ENCODE results near the gene KCNJ10.
A peak's percentile ranks its signal among the peaks of the same experiment; 100 is the strongest.

Gene KCNJ10

GRCh38 chr1:160075836-160076235 is 5.9 kb upstream of the KCNJ10 start:
- no peak overlapping the region for H3K18ac ChIP-seq (ENCODE audit: low read length)
- H2BK120ac ChIP-seq (ENCODE audit: low read depth, low read length): no peak overlapping the region
- H3K4ac ChIP-seq (ENCODE audit: low read length): no peak overlapping the region
- H3K27ac ChIP-seq (replicated peaks; ENCODE audit: low read length): no peak overlapping the region
- H2BK12ac ChIP-seq (ENCODE audit: low read length): no peak overlapping the region
- DNase-seq (ENCODE audit: low spot score): no peak
- peaks cover 0 to 1% of the 10 kb centered on the region in 2 donors for H3K4me1 ChIP-seq (ENCODE audit: control insufficient read depth in 2 of 2, insufficient read depth in 1 of 2, low read depth in 1 of 2, low read length in 2 of 2)
- no peak overlapping the region for H2BK15ac ChIP-seq (ENCODE audit: low read length)
- no peak overlapping the region for H3K14ac ChIP-seq (ENCODE audit: low read length)
- no peak overlapping the region for H4K91ac ChIP-seq (ENCODE audit: low read depth, low read length, poor library complexity)
- no peak overlapping the region for H3K4me2 ChIP-seq (ENCODE audit: insufficient read depth, low read length, poor library complexity, severe bottlenecking)
- H2AK5ac ChIP-seq (ENCODE audit: low read depth, low read length): no peak overlapping the region
- no peak overlapping the region for H2BK5ac ChIP-seq (ENCODE audit: low read length)
- no peak overlapping the region for H3K23ac ChIP-seq (ENCODE audit: low read depth, low read length, poor library complexity)
- no peaks in the 10 kb centered on the region for H3K36me3 ChIP-seq (replicated peaks in 1 of 2; ENCODE audit: control insufficient read depth in 2 of 2, insufficient read depth in 2 of 2, low read length in 2 of 2)
- H3K4me3 ChIP-seq (ENCODE audit: low read length in 2 of 2): no peak overlapping the region
- no peak overlapping the region for H3K9ac ChIP-seq (ENCODE audit: low read depth, low read length, poor library complexity)
- H4K8ac ChIP-seq (ENCODE audit: low read depth, low read length): no peak overlapping the region
- H3K79me1 ChIP-seq (ENCODE audit: low read depth, low read length): no peaks in the 10 kb centered on the region
- peaks cover 0 to 68% (median 10%) of the 10 kb centered on the region in 3 experiments for H3K27me3 ChIP-seq (ENCODE audit: control insufficient read depth in 3 of 3, insufficient read depth in 3 of 3, low read depth in 1 of 3, low read length in 3 of 3)
- H3K9me3 ChIP-seq (replicated peaks in 1 of 2; ENCODE audit: control insufficient read depth in 2 of 2, insufficient read depth in 1 of 2, low read depth in 1 of 2, low read length in 2 of 2): peaks cover 0 to 2% of the 10 kb centered on the region in 2 donors
- H2AFZ ChIP-seq (ENCODE audit: low read length): no peak overlapping the region
- WGBS, 2 donors (ENCODE audit: extremely low coverage in 2 of 2, insufficient read length in 2 of 2, insufficient replicate concordance in 1 of 2): no CpG with 5 or more reads among the region's 2 CpGs

DNA sequence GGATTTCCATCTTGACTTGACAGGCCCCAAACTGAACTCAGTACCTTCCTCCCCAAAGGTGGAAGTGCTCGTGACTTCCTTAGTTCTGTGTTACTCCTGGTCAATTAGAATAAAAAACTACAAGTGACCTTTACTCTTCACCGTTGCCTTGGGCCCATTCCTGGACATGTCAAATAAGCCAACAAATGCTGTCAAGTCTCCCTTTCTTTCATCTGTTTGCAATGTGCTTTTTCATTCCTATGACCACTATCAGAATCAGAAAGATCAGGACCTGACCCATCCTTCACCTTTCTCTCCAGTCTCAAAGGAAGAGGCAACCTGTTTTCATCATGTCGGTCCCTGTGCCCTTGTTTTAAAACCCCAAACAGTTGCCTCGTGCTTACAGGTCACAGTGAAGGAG is 4.9 kb upstream of the KCNJ10 start:
- Histone ChIP-seq H3K4me1 (ENCODE audit: control insufficient read depth in 2 of 2, insufficient read depth in 1 of 2, low read depth in 1 of 2, low read length in 2 of 2) (peaks cover 0 to 5% of the 10 kb centered on the region in 2 donors), H3K9me3 (replicated peaks in 1 of 2; ENCODE audit: control insufficient read depth in 2 of 2, insufficient read depth in 1 of 2, low read depth in 1 of 2, low read length in 2 of 2) (peaks cover 0 to 2% of the 10 kb centered on the region in 2 donors), H3K36me3 (replicated peaks in 1 of 2; ENCODE audit: control insufficient read depth in 2 of 2, insufficient read depth in 2 of 2, low read length in 2 of 2) (no peaks in the 10 kb centered on the region), H3K27ac (replicated peaks; ENCODE audit: low read length) (no peak overlapping the region), H3K18ac (ENCODE audit: low read length) (no peak overlapping the region), H2AK5ac (ENCODE audit: low read depth, low read length) (no peak overlapping the region), H3K9ac (ENCODE audit: low read depth, low read length, poor library complexity) (no peak overlapping the region), H2AFZ (ENCODE audit: low read length) (no peak overlapping the region), H2BK12ac (ENCODE audit: low read length) (no peak overlapping the region), H2BK5ac (ENCODE audit: low read length) (no peak overlapping the region), H4K8ac (ENCODE audit: low read depth, low read length) (no peak overlapping the region), H3K4me3 (ENCODE audit: low read length in 2 of 2) (no peak overlapping the region), H2BK15ac (ENCODE audit: low read length) (no peak overlapping the region), H4K91ac (ENCODE audit: low read depth, low read length, poor library complexity) (no peak overlapping the region), H3K14ac (ENCODE audit: low read length) (no peak overlapping the region), H2BK120ac (ENCODE audit: low read depth, low read length) (no peak overlapping the region), H3K4me2 (ENCODE audit: insufficient read depth, low read length, poor library complexity, severe bottlenecking) (no peak overlapping the region), H3K4ac (ENCODE audit: low read length) (no peak overlapping the region), H3K27me3 (ENCODE audit: control insufficient read depth in 3 of 3, insufficient read depth in 3 of 3, low read depth in 1 of 3, low read length in 3 of 3) (peaks cover under 1 to 64% (median 4%) of the 10 kb centered on the region in 3 experiments), H3K23ac (ENCODE audit: low read depth, low read length, poor library complexity) (no peak overlapping the region), H3K79me1 (ENCODE audit: low read depth, low read length) (no peaks in the 10 kb centered on the region)
- DNase-seq (ENCODE audit: low spot score): no peak
- WGBS, 2 donors (ENCODE audit: extremely low coverage in 2 of 2, insufficient read length in 2 of 2, insufficient replicate concordance in 1 of 2): no CpG with 5 or more reads among the region's 4 CpGs

DNA sequence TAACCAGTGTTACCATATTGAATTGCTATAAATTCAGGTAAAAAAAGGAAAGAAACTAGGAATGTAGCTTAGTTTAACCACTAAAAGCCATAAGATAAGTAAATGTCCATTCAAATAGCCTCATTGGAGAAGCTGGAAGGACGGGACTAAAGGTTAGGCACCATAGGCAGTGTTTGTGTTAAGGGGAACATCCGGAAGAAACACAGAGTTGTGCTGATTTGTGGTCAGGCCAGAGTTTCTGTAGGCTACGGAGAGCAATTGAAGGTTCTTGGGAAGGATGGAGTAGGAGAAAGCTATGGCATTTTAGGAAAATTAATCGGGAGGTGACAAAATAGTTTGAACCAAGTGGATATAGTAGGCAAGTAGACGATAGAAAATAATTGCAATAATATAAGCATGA is 1.3 kb upstream of the KCNJ10 start:
- Histone ChIP-seq H2AK5ac (ENCODE audit: low read depth, low read length) (no peak overlapping the region), H3K18ac (ENCODE audit: low read length) (no peak overlapping the region), H3K79me1 (ENCODE audit: low read depth, low read length) (no peaks in the 10 kb centered on the region), H3K4me1 (ENCODE audit: control insufficient read depth in 2 of 2, insufficient read depth in 1 of 2, low read depth in 1 of 2, low read length in 2 of 2) (peaks cover 9 to 16% of the 10 kb centered on the region in 2 donors), H2BK120ac (ENCODE audit: low read depth, low read length) (no peak overlapping the region), H3K14ac (ENCODE audit: low read length) (no peak overlapping the region), H2BK12ac (ENCODE audit: low read length) (no peak overlapping the region), H4K8ac (ENCODE audit: low read depth, low read length) (no peak overlapping the region), H3K4me3 (ENCODE audit: low read length in 2 of 2) (no peak overlapping the region), H3K4ac (ENCODE audit: low read length) (no peak overlapping the region), H2BK15ac (ENCODE audit: low read length) (no peak overlapping the region), H2AFZ (ENCODE audit: low read length) (no peak overlapping the region), H3K23ac (ENCODE audit: low read depth, low read length, poor library complexity) (no peak overlapping the region), H3K27ac (replicated peaks; ENCODE audit: low read length) (no peak overlapping the region), H3K4me2 (ENCODE audit: insufficient read depth, low read length, poor library complexity, severe bottlenecking) (no peak overlapping the region), H3K9ac (ENCODE audit: low read depth, low read length, poor library complexity) (no peak overlapping the region), H3K36me3 (replicated peaks in 1 of 2; ENCODE audit: control insufficient read depth in 2 of 2, insufficient read depth in 2 of 2, low read length in 2 of 2) (no peaks in the 10 kb centered on the region), H3K9me3 (replicated peaks in 1 of 2; ENCODE audit: control insufficient read depth in 2 of 2, insufficient read depth in 1 of 2, low read depth in 1 of 2, low read length in 2 of 2) (peaks cover 0 to 2% of the 10 kb centered on the region in 2 donors), H3K27me3 (ENCODE audit: control insufficient read depth in 3 of 3, insufficient read depth in 3 of 3, low read depth in 1 of 3, low read length in 3 of 3) (peaks cover 4 to 87% (median 14%) of the 10 kb centered on the region in 3 experiments), H2BK5ac (ENCODE audit: low read length) (no peak overlapping the region), H4K91ac (ENCODE audit: low read depth, low read length, poor library complexity) (no peak overlapping the region)
- no peak for DNase-seq (ENCODE audit: low spot score)
- WGBS, 2 donors (ENCODE audit: extremely low coverage in 2 of 2, insufficient read length in 2 of 2, insufficient replicate concordance in 1 of 2): no CpG with 5 or more reads among the region's 5 CpGs

GRCh38 chr1:160070243-160071163 is 543 bp upstream of the KCNJ10 start:
- Histone ChIP-seq H2AFZ (ENCODE audit: low read length) (peak overlapping the region; percentile 97), H3K36me3 (replicated peaks in 1 of 2; ENCODE audit: control insufficient read depth in 2 of 2, insufficient read depth in 2 of 2, low read length in 2 of 2) (no peaks in the 10 kb centered on the region), H2BK5ac (ENCODE audit: low read length) (no peak overlapping the region), H3K4me3 (ENCODE audit: low read length in 2 of 2) (peak overlapping the region; percentile 63 to 81), H3K4me1 (ENCODE audit: control insufficient read depth in 2 of 2, insufficient read depth in 1 of 2, low read depth in 1 of 2, low read length in 2 of 2) (peaks cover 9 to 16% of the 10 kb centered on the region in 2 donors), H3K27ac (replicated peaks; ENCODE audit: low read length) (no peak overlapping the region), H3K4me2 (ENCODE audit: insufficient read depth, low read length, poor library complexity, severe bottlenecking) (peak overlapping the region; percentile 86), H3K4ac (ENCODE audit: low read length) (no peak overlapping the region), H3K9ac (ENCODE audit: low read depth, low read length, poor library complexity) (no peak overlapping the region), H2AK5ac (ENCODE audit: low read depth, low read length) (no peak overlapping the region), H2BK120ac (ENCODE audit: low read depth, low read length) (no peak overlapping the region), H4K8ac (ENCODE audit: low read depth, low read length) (no peak overlapping the region), H3K9me3 (replicated peaks in 1 of 2; ENCODE audit: control insufficient read depth in 2 of 2, insufficient read depth in 1 of 2, low read depth in 1 of 2, low read length in 2 of 2) (peaks cover 0 to 2% of the 10 kb centered on the region in 2 donors), H2BK12ac (ENCODE audit: low read length) (no peak overlapping the region), H3K79me1 (ENCODE audit: low read depth, low read length) (no peaks in the 10 kb centered on the region), H3K27me3 (ENCODE audit: control insufficient read depth in 3 of 3, insufficient read depth in 3 of 3, low read depth in 1 of 3, low read length in 3 of 3) (peaks cover 4 to 87% (median 14%) of the 10 kb centered on the region in 3 experiments), H3K23ac (ENCODE audit: low read depth, low read length, poor library complexity) (no peak overlapping the region), H2BK15ac (ENCODE audit: low read length) (no peak overlapping the region), H3K18ac (ENCODE audit: low read length) (no peak overlapping the region), H3K14ac (ENCODE audit: low read length) (no peak overlapping the region), H4K91ac (ENCODE audit: low read depth, low read length, poor library complexity) (no peak overlapping the region)
- DNase-seq (ENCODE audit: low spot score): peak; percentile 75
- no CpG with 5 or more reads among the region's 46 CpGs for WGBS, 2 donors (ENCODE audit: extremely low coverage in 2 of 2, insufficient read length in 2 of 2, insufficient replicate concordance in 1 of 2)

All from neuronal stem cell (in vitro differentiated cells).